ENCODE data around the gene SCN5A. TPM values are rescaled to one million over a fixed set of nuclear protein-coding genes. Genes with fewer than 3 reads are reported as not detected.

Gene SCN5A
- total RNA-seq, 1 experiment from 2014 or later: 4.7 TPM

DNA sequence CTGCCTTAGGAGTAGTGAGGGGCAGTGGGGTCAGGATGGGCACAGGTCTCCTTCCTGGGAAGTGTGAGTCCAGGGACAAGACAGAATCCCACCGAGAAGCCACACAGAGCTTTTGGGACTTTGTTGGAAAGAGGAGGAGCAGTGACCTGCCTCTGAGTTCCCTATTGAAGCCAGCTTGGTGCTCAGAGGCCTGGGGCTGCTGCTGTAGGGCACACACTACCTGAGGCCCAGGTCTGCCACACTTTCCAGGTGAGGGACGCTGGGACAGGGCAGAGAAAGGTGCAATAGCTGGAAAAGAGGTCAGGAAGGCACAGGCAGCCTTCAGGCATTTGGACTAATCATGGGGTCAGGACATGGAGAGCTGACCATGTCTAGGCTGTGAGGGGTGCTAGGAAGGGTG is 67.7 kb downstream of the SCN5A start:
- intact Hi-C loops (cut with micrococcal nuclease; ENCODE audit: unreplicated experiment): no loop called here
- H3K36me3 ChIP-seq (ENCODE audit: low read depth): no peaks in the 10 kb centered on the region
- ChIA-PET POLR2A (ENCODE audit: unreplicated experiment) (no interaction called here), CTCF (no interaction called here)
- H3K4me1 ChIP-seq (replicated peaks; ENCODE audit: insufficient read depth): no peaks in the 10 kb centered on the region
- H3K27ac ChIP-seq: no peak overlapping the region
- H2AFZ ChIP-seq: no peak overlapping the region
- H3K4me2 ChIP-seq: no peak overlapping the region
- no peak overlapping the region for H3K4me3 ChIP-seq
- no peaks in the 10 kb centered on the region for H3F3A ChIP-seq (ENCODE audit: insufficient read depth, low read depth)
- H4K20me1 ChIP-seq (ENCODE audit: insufficient read depth): no peaks in the 10 kb centered on the region
- DNase-seq: no peak
- H3K9me3 ChIP-seq (ENCODE audit: insufficient read depth, low read depth): no peaks in the 10 kb centered on the region
- no TSS peak for BruUV-seq (replicated peaks)
- H3K9me2 ChIP-seq (ENCODE audit: insufficient read depth): no peaks in the 10 kb centered on the region
- TF ChIP-seq, protein P1, sequence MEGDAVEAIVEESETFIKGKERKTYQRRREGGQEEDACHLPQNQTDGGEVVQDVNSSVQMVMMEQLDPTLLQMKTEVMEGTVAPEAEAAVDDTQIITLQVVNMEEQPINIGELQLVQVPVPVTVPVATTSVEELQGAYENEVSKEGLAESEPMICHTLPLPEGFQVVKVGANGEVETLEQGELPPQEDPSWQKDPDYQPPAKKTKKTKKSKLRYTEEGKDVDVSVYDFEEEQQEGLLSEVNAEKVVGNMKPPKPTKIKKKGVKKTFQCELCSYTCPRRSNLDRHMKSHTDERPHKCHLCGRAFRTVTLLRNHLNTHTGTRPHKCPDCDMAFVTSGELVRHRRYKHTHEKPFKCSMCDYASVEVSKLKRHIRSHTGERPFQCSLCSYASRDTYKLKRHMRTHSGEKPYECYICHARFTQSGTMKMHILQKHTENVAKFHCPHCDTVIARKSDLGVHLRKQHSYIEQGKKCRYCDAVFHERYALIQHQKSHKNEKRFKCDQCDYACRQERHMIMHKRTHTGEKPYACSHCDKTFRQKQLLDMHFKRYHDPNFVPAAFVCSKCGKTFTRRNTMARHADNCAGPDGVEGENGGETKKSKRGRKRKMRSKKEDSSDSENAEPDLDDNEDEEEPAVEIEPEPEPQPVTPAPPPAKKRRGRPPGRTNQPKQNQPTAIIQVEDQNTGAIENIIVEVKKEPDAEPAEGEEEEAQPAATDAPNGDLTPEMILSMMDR (conservative IDR thresholded peaks at IDR 0.05): no peak
- no peak for TF ChIP-seq EZH2 (IDR thresholded peaks at IDR 0.05; ENCODE audit: low read depth)
- no peaks in the 10 kb centered on the region for H3K79me2 ChIP-seq (ENCODE audit: low read depth)
- peaks cover 25% of the 10 kb centered on the region for H3K27me3 ChIP-seq (ENCODE audit: insufficient read depth, low read depth)

DNA sequence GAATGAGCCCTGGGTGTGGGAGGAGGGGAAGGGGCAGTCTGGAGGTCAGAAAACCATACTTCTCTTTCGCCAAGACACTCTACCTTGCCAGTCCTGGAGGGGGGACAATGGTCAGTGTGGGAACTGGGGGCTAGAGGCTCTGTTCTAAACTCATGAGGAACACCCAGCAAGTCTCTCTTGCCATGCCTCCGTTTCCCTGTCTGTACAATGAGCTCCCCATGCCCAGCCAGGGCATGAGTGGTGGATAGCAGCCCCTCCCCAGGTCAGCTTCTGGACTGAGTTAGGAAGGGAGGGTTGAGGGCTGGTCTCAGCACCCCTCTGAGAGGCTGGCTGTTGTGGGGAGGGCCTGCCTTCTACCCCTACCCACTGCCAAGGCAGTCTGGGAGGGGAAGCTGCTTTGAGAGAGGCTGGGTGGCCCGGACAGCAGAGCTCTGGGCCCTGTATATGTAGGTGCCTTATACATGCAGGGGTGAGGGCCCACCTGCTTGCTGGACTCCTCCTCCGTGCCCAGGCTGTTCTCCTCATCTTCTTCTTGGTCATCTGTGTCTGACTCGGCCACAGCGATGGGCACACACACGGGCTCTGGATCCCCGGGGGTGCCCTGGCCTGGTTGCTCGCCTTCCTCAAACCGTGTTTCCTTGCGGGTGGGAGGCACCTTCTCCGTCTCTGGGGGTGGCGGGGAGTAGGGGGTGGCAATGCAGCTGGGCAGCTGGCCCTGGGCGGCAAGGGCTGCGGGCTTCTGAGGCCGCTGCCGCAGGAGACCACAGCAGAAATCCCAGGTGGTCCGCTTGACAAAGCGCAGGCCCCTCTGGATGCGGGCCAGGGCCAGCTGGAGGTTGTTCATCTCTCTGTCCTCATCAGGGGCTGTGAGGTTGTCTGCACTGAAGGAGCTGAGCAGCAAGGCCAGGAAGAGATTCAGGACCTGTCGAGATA is 68.8 kb downstream of the SCN5A start:
- Histone ChIP-seq H3F3A (ENCODE audit: insufficient read depth, low read depth) (no peaks in the 10 kb centered on the region), H3K27ac (no peak overlapping the region), H3K79me2 (ENCODE audit: low read depth) (no peaks in the 10 kb centered on the region), H2AFZ (no peak overlapping the region), H4K20me1 (ENCODE audit: insufficient read depth) (no peaks in the 10 kb centered on the region), H3K36me3 (ENCODE audit: low read depth) (no peaks in the 10 kb centered on the region), H3K4me2 (no peak overlapping the region), H3K27me3 (ENCODE audit: insufficient read depth, low read depth) (peaks cover 35% of the 10 kb centered on the region), H3K4me1 (replicated peaks; ENCODE audit: insufficient read depth) (no peaks in the 10 kb centered on the region), H3K4me3 (no peak overlapping the region), H3K9me2 (ENCODE audit: insufficient read depth) (no peaks in the 10 kb centered on the region), H3K9me3 (ENCODE audit: insufficient read depth, low read depth) (no peaks in the 10 kb centered on the region)
- TF ChIP-seq EZH2 (IDR thresholded peaks at IDR 0.05; ENCODE audit: low read depth): no peak
- TF ChIP-seq, protein P1 (conservative IDR thresholded peaks at IDR 0.05): no peak
- POLR2A ChIA-PET (ENCODE audit: unreplicated experiment): no interaction called here
- BruUV-seq (replicated peaks): no TSS peak
- intact Hi-C loops (cut with micrococcal nuclease; ENCODE audit: unreplicated experiment): no loop called here
- CTCF ChIA-PET: no interaction called here
- DNase-seq: no peak

DNA sequence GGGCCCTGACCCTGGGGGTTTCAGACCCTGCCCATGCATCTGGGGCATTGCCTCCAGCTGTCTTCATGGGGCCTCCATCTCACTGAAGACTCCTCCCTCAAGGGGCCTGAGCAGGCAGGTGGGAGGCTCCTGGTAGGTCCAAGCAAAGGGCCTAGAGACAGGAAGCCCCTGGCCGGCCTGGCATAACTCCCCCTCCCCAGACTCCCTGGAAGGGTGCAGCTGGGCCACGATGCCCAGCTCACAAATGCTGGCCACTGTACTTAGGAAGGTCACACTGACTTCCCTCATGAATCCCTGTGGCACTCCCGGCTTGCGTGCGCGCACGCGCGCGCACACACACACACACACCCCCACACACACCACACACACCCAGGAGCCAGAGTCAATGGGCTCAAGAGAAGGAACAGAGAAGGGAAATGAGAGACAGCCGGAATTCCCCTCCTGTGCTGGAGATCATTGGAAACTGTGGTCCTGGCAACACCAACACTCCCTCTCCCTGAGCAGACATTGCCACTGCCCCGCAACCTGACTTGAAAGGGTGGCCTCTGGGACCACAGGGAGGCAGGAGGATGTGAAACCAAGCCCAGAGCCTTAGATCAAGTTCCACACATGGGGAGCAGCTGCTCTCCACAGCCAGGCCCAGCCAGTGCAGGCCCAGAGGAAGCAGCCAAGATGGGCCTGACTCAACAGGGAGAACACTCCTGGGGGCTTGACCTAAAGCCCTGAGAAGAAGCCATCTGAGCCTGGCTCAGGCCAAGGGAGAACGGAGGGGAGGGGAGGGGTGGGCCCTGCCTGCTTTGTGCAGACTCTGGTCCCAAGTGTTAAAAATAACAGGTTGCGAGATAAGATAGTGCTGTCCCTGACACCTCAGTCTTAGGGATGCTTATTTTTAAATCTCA is 69.7 kb downstream of the SCN5A start:
- no TSS peak for BruUV-seq (replicated peaks)
- H3K4me2 ChIP-seq: no peak overlapping the region
- H3K36me3 ChIP-seq (ENCODE audit: low read depth): no peaks in the 10 kb centered on the region
- no peaks in the 10 kb centered on the region for H3K79me2 ChIP-seq (ENCODE audit: low read depth)
- no peak for DNase-seq
- ChIA-PET CTCF (no interaction called here), POLR2A (ENCODE audit: unreplicated experiment) (no interaction called here)
- TF ChIP-seq EZH2 (IDR thresholded peaks at IDR 0.05; ENCODE audit: low read depth): no peak
- TF ChIP-seq, protein P1 (conservative IDR thresholded peaks at IDR 0.05): no peak
- H3K27me3 ChIP-seq (ENCODE audit: insufficient read depth, low read depth): peaks cover 30% of the 10 kb centered on the region
- no peak overlapping the region for H3K4me3 ChIP-seq
- H3K9me3 ChIP-seq (ENCODE audit: insufficient read depth, low read depth): no peaks in the 10 kb centered on the region
- H3F3A ChIP-seq (ENCODE audit: insufficient read depth, low read depth): no peaks in the 10 kb centered on the region
- no peaks in the 10 kb centered on the region for H4K20me1 ChIP-seq (ENCODE audit: insufficient read depth)
- no peaks in the 10 kb centered on the region for H3K9me2 ChIP-seq (ENCODE audit: insufficient read depth)
- no peak overlapping the region for H2AFZ ChIP-seq
- no peaks in the 10 kb centered on the region for H3K4me1 ChIP-seq (replicated peaks; ENCODE audit: insufficient read depth)
- intact Hi-C loops (cut with micrococcal nuclease; ENCODE audit: unreplicated experiment): no loop called here
- H3K27ac ChIP-seq: no peak overlapping the region

Measured in PC-9 (cell line).